Endothelial cell of umbilical vein (primary cell): ENCODE data around the gene SYMPK. TPM values are rescaled to one million over a fixed set of nuclear protein-coding genes. Genes with fewer than 3 reads are reported as not detected.

ENCODE experiments used
- BruUV-seq: library from RNA; stranded (reverse); fragments of 400-500 nt; replicated peaks from 2 replicates; lab custom pipeline; 2021; lab: Mats Ljungman, UMichigan
- CTCF ChIA-PET: fragments of 300-600, 350-600 bp; sonication (Branson Sonifier 250); formaldehyde crosslinking; loops from one replicate; lab custom pipeline; 2021; ENCODE audit warnings: antibody characterized with exemption, inconsistent platforms; lab: Charles Lee
- POLR2A ChIA-PET: fragments of 300-600, 350-600 bp; sonication (Branson Sonifier 250); formaldehyde crosslinking; loops from one replicate; lab custom pipeline; 2021; ENCODE audit warnings: antibody characterized with exemption, inconsistent platforms; lab: Charles Lee
- DNase-seq: peaks from one replicate; pipeline ENCODE4 v3.0.0-alpha.2; 2011; ENCODE audit warnings: low read depth, low spot score
- FAIRE-seq: peaks from 2 replicates; lab custom pipeline; 2011; peaks lifted over from hg19 to GRCh38; lab: Jason Lieb, UNC
- H2AFZ ChIP-seq: 2 replicates; pipeline ENCODE4 v1.6.0; 2012; ENCODE audit warnings: low read depth, low read length, control low read depth, inconsistent platforms
- H3K27ac ChIP-seq: 2 replicates; pipeline ENCODE4 v1.5.1; 2011; ENCODE audit warnings: low read depth, mild to moderate bottlenecking, control low read depth, low read length, moderate library complexity; ENCODE audit not compliant: insufficient read depth
- H3K27me3 ChIP-seq, 2 experiments: 2 replicates each; pipeline versions ENCODE4 v1.6.0 to v1.6.1; 2011; ENCODE audit warnings: low read length in 2 of 2, mixed read lengths in 1 of 2; ENCODE audit not compliant: control insufficient read depth in 2 of 2, insufficient read depth in 2 of 2
- H3K36me3 ChIP-seq, 2 experiments: 2 replicates in 1 of 2; 3 replicates in 1 of 2; pipeline ENCODE4 v1.5.1; 2011; ENCODE audit warnings: low read length in 2 of 2, mild to moderate bottlenecking in 1 of 2, moderate library complexity in 1 of 2; ENCODE audit not compliant: control insufficient read depth in 2 of 2, insufficient read depth in 2 of 2; ENCODE audit errors: extremely low read depth in 1 of 2
- H3K4me1 ChIP-seq: 3 replicates; pipeline ENCODE4 v1.5.1; 2011; ENCODE audit warnings: mild to moderate bottlenecking, low read length; ENCODE audit not compliant: control insufficient read depth, insufficient read depth; ENCODE audit errors: extremely low read depth
- H3K4me2 ChIP-seq: 2 replicates; pipeline ENCODE4 v1.6.1; 2011; ENCODE audit warnings: low read length, control low read depth, mixed read lengths; ENCODE audit not compliant: insufficient read depth
- H3K4me3 ChIP-seq, 3 experiments: fragments of 200-600 bp in 1 of 3; sonication (generic), shearing (Covaris generic) in 1 of 3; replicated peaks in 1 of 3; 2 replicates each; pipeline ENCODE4 v1.5.1; 2011 to 2016; ENCODE audit warnings: control low read depth in 3 of 3, low read length in 3 of 3, mild to moderate bottlenecking in 2 of 3, inconsistent platforms in 1 of 3, low read depth in 1 of 3, moderate library complexity in 1 of 3; ENCODE audit not compliant: insufficient read depth in 1 of 3
- H3K79me2 ChIP-seq: 2 replicates; pipeline ENCODE4 v1.6.0; 2012; ENCODE audit warnings: low read length, inconsistent platforms; ENCODE audit not compliant: control insufficient read depth, insufficient read depth
- H3K9ac ChIP-seq: replicated peaks from 2 replicates; pipeline ENCODE3; 2011; ENCODE audit warnings: low read length, control low read depth; ENCODE audit not compliant: insufficient read depth; ENCODE audit errors: extremely low read depth
- H3K9me1 ChIP-seq: replicated peaks from 3 replicates; pipeline ENCODE4 v1.6.0; 2011; ENCODE audit warnings: mild to moderate bottlenecking, low read length; ENCODE audit not compliant: control insufficient read depth, insufficient read depth; ENCODE audit errors: extremely low read depth
- H3K9me3 ChIP-seq: replicated peaks from 2 replicates; pipeline ENCODE4 v1.5.1; 2012; ENCODE audit warnings: low read length, inconsistent platforms; ENCODE audit not compliant: control insufficient read depth, insufficient read depth
- H4K20me1 ChIP-seq: replicated peaks from 2 replicates; pipeline ENCODE3; 2011; ENCODE audit warnings: mild to moderate bottlenecking, low read length; ENCODE audit not compliant: control insufficient read depth, insufficient read depth; ENCODE audit errors: extremely low read depth
- EZH2 ChIP-seq: IDR thresholded peaks from 2 replicates; pipeline ENCODE4 v1.6.1; 2012; ENCODE audit warnings: borderline replicate concordance, low read depth, mild to moderate bottlenecking, moderate library complexity, low read length, inconsistent platforms; ENCODE audit not compliant: severe bottlenecking
- FOS ChIP-seq: IDR thresholded peaks from 2 replicates; pipeline ENCODE4 v1.6.1; 2011; ENCODE audit warnings: mild to moderate bottlenecking, low read length, moderate library complexity, borderline replicate concordance; ENCODE audit not compliant: insufficient read depth
- GATA2 ChIP-seq: IDR thresholded peaks from 2 replicates; pipeline ENCODE4 v1.7.0; 2011; ENCODE audit warnings: low read depth, mild to moderate bottlenecking, moderate library complexity, mixed read lengths, low read length; ENCODE audit not compliant: insufficient read length, insufficient read depth
- JUN ChIP-seq: IDR thresholded peaks from 2 replicates; pipeline ENCODE4 v1.6.1; 2011; ENCODE audit warnings: borderline replicate concordance, low read depth; ENCODE audit not compliant: insufficient read length, insufficient read depth
- MYC ChIP-seq: IDR thresholded peaks from one replicate; pipeline ENCODE4 v1.6.1; 2011; ENCODE audit warnings: mild to moderate bottlenecking, low read depth, low read length
- POLR2A ChIP-seq: IDR thresholded peaks from 2 replicates; pipeline ENCODE4 v1.6.1; 2012; ENCODE audit warnings: low read depth, mild to moderate bottlenecking, control low read depth, low read length
- POLR2AphosphoS5 ChIP-seq: IDR thresholded peaks from 2 replicates; pipeline ENCODE4 v1.6.1; 2012; ENCODE audit warnings: low read depth, mild to moderate bottlenecking, control low read depth, low read length, moderate library complexity; ENCODE audit not compliant: insufficient read depth
- dilution Hi-C: fragments of 300-500 bp; cut with MboI; formaldehyde crosslinking; loops from one replicate; pipeline ENCODE4 v1.15.0; 2019; ENCODE audit warnings: low sequenced_read_pairs; ENCODE audit not compliant: extremely low pct_ligation_motif_present
- intact Hi-C: fragments of 100-400 bp; cut with micrococcal nuclease; formaldehyde crosslinking; loops from one replicate; pipeline ENCODE4 v1.10.0; 2022
- polyA plus RNA-seq, 4 experiments: library from polyadenylated mRNA; depleted of rRNA in 3 of 4; stranded (reverse) in 3 of 4; unstranded in 1 of 4; fragments of >200 nt; gene quantifications; 2 replicates each; pipeline versions ENCODE4 v1.2.1 to v1.2.3, GENCODE V29; 2011 to 2012; ENCODE audit warnings: missing spikeins in 1 of 4
- total RNA-seq: library from RNA; stranded (reverse); gene quantifications from 2 replicates; pipeline ENCODE4 v1.2.3, GENCODE V29; 2021
- TF ChIP-seq, protein P1 (sequence below): IDR thresholded peaks from 2 replicates; pipeline ENCODE4 v1.6.1; 2011; ENCODE audit not compliant: insufficient read depth, insufficient read length
- TF ChIP-seq, protein P2 (sequence below), 2 donors: IDR thresholded peaks; 1 replicate in 1 of 2; 2 replicates in 1 of 2; pipeline ENCODE4 v1.5.1; 2011; ENCODE audit warnings: low read length in 2 of 2, mild to moderate bottlenecking in 2 of 2, moderate library complexity in 2 of 2, control low read depth in 1 of 2, inconsistent platforms in 1 of 2, low read depth in 1 of 2; ENCODE audit not compliant: insufficient read depth in 1 of 2; ENCODE audit errors: extremely low read depth in 1 of 2

Gene SYMPK
- total and polyA plus RNA-seq, 2 donors (not counting 3 experiments of a cell fraction or from before 2014, with no cell fraction given) = 89.8 to 95.7 TPM

DNA sequence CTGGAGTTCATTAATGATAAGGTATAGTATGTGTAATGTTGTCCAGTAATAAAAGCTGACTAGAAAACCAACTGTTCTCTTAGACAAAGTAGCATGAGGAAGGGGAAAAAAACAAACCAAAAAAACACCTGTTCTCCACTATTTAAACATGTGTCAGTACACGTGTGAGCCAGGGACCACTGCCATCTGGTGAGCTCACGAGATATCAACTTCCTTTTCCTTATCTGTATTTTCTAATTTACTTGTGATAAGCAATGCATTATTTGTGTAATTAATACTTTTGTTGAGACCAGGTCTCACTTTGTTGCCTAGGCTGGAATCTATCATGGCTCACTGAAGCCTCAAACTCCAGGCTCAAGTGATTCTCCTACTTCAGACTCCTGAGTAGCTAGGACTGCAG is 89.6 kb downstream of the SYMPK start:
- TF ChIP-seq EZH2 (no peak), GATA2 (no peak), POLR2AphosphoS5 (no peak), POLR2A (no peak), JUN (no peak), MYC (no peak), FOS (no peak)
- TF ChIP-seq, protein P1, sequence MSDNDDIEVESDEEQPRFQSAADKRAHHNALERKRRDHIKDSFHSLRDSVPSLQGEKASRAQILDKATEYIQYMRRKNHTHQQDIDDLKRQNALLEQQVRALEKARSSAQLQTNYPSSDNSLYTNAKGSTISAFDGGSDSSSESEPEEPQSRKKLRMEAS = no peak
- TF ChIP-seq, protein P2, sequence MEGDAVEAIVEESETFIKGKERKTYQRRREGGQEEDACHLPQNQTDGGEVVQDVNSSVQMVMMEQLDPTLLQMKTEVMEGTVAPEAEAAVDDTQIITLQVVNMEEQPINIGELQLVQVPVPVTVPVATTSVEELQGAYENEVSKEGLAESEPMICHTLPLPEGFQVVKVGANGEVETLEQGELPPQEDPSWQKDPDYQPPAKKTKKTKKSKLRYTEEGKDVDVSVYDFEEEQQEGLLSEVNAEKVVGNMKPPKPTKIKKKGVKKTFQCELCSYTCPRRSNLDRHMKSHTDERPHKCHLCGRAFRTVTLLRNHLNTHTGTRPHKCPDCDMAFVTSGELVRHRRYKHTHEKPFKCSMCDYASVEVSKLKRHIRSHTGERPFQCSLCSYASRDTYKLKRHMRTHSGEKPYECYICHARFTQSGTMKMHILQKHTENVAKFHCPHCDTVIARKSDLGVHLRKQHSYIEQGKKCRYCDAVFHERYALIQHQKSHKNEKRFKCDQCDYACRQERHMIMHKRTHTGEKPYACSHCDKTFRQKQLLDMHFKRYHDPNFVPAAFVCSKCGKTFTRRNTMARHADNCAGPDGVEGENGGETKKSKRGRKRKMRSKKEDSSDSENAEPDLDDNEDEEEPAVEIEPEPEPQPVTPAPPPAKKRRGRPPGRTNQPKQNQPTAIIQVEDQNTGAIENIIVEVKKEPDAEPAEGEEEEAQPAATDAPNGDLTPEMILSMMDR (IDR thresholded peaks at IDR 0.05; ENCODE audit: extremely low read depth in 1 of 2, insufficient read depth in 1 of 2, low read depth in 1 of 2, low read length in 2 of 2) = no peak
- intact Hi-C loops = no loop called here
- Histone ChIP-seq H3K4me1 (peaks cover 9% of the 10 kb centered on the region), H4K20me1 (no peaks in the 10 kb centered on the region), H3K9ac (no peak overlapping the region), H3K36me3 (peaks cover 3 to 18% of the 10 kb centered on the region in 2 experiments), H3K27me3 (no peaks in the 10 kb centered on the region), H3K79me2 (no peaks in the 10 kb centered on the region), H3K9me1 (no peaks in the 10 kb centered on the region), H3K4me2 (no peak overlapping the region), H3K4me3 (no peak overlapping the region), H3K9me3 (no peaks in the 10 kb centered on the region), H3K27ac (no peak overlapping the region), H2AFZ (no peak overlapping the region)
- BruUV-seq = no TSS peak
- ChIA-PET POLR2A (no interaction called here), CTCF (interaction anchor here (1.4 to 2.6 kb wide), 3 partner anchors 26 to 45 kb away, joined by 3 to 9 read pairs (median 8); no protein-coding TSS in a partner anchor)
- dilution Hi-C loops = no loop called here
- no peak for FAIRE-seq
- DNase-seq = no peak
